Sigmoid colon (tissue), 7 donors: ENCODE measurements around the gene SPINK9. TPM values are rescaled to one million over a fixed set of nuclear protein-coding genes. Genes with fewer than 3 reads are reported as not detected.

Experiments
- DNase-seq: peaks from one replicate; pipeline ENCODE4 v3.0.0-alpha.2; 2019
- H3K27ac ChIP-seq, 4 donors: fragments of 200-600 bp; sonication (generic); one replicate each; pipeline ENCODE4 v1.5.1; 2016 to 2019; ENCODE audit warnings: mild to moderate bottlenecking in 1 of 4
- H3K27me3 ChIP-seq, 3 donors: fragments of 200-600 bp; sonication (generic); one replicate each; pipeline ENCODE4 v1.5.1; 2019; ENCODE audit warnings: mild to moderate bottlenecking in 1 of 3
- H3K36me3 ChIP-seq, 4 donors: fragments of 200-600 bp; sonication (generic); one replicate each; pipeline ENCODE4 v1.5.1; 2016 to 2019
- H3K4me1 ChIP-seq, 4 donors: fragments of 200-600 bp; sonication (generic); one replicate each; pipeline ENCODE4 v1.5.1; 2017 to 2019
- H3K4me3 ChIP-seq, 4 donors: fragments of 200-600 bp; sonication (generic); one replicate each; pipeline ENCODE4 v1.5.1; 2017 to 2019; ENCODE audit warnings: mild to moderate bottlenecking in 2 of 4, moderate library complexity in 1 of 4
- H3K9me3 ChIP-seq, 4 donors: fragments of 200-600 bp in 3 of 4; sonication (generic) in 3 of 4; one replicate each; pipeline versions ENCODE4 v1.5.1 to v1.6.1; 2013 to 2019
- CTCF ChIP-seq, 4 experiments: fragments of 450-650 bp in 3 of 4; fragments of 200-600 bp in 1 of 4; IDR thresholded peaks; one replicate each; pipeline ENCODE4 v1.5.1; 2016 to 2019; ENCODE audit warnings: antibody characterized with exemption in 4 of 4, mild to moderate bottlenecking in 3 of 4, moderate library complexity in 2 of 4
- EP300 ChIP-seq, 4 donors: sonication (generic); formaldehyde crosslinking; IDR thresholded peaks; one replicate each; pipeline ENCODE4 v1.6.1; 2017; ENCODE audit warnings: antibody characterized with exemption in 4 of 4
- POLR2A ChIP-seq, 2 donors: fragments of 450-650 bp; IDR thresholded peaks; one replicate each; pipeline ENCODE4 v1.6.1; 2016; ENCODE audit warnings: antibody characterized with exemption in 2 of 2, mild to moderate bottlenecking in 2 of 2, moderate library complexity in 2 of 2
- POLR2AphosphoS5 ChIP-seq, 4 donors: sonication (generic); formaldehyde crosslinking; IDR thresholded peaks; one replicate each; pipeline ENCODE4 v1.6.1; 2017; ENCODE audit warnings: antibody characterized with exemption in 4 of 4
- WGBS, 2 donors: extraction: QIAGEN DNeasy Blood & Tissue Kit; methylation state at CpG; one replicate each; pipeline ENCODE4 v1.1.7; 2013; 5-methylcytosine and 5-hydroxymethylcytosine counted together
- intact Hi-C: fragments of 100-400 bp; cut with DNase I; formaldehyde crosslinking; loops from one replicate; pipeline ENCODE4 v1.15.1; 2023
- polyA plus RNA-seq, 3 donors: library from polyadenylated mRNA; stranded (reverse); fragments of 200-250 nt; gene quantifications; one replicate each; pipeline ENCODE4 v1.2.3, GENCODE V29; 2013
- total RNA-seq, 4 donors: library from RNA; depleted of rRNA; stranded (reverse); fragments of >200 nt; gene quantifications; one replicate each; pipeline ENCODE4 v1.1.0, GENCODE V29; 2016
- donor health status: healthy with polysubstance abuse.
- donor health status: Bipolar disorder and iron deficiency.
- donor health status: healthy.

Gene SPINK9
- total and polyA plus RNA-seq, 7 donors: not detected

GRCh38 chr5:148333262-148333849 is 2.0 kb upstream of the SPINK9 start:
- no peak for TF ChIP-seq POLR2A (IDR thresholded peaks at IDR 0.05)
- TF ChIP-seq EP300 (IDR thresholded peaks at IDR 0.05): no peak
- TF ChIP-seq POLR2AphosphoS5 (IDR thresholded peaks at IDR 0.05): no peak
- no peak for TF ChIP-seq CTCF (IDR thresholded peaks at IDR 0.05)
- WGBS, 2 donors: 91 to 94% methylated on average over 4 of the region's 4 CpGs
- no peak for DNase-seq
- Histone ChIP-seq H3K9me3 (no peaks in the 10 kb centered on the region), H3K27ac (no peak overlapping the region), H3K4me1 (no peaks in the 10 kb centered on the region), H3K4me3 (no peak overlapping the region), H3K27me3 (no peaks in the 10 kb centered on the region), H3K36me3 (no peaks in the 10 kb centered on the region)
- intact Hi-C loops: no loop called here

GRCh38 chr5:148336704-148337435 is 1.5 kb downstream of the SPINK9 start:
- intact Hi-C loops: no loop called here
- no peaks in the 10 kb centered on the region for H3K4me1 ChIP-seq

GRCh38 chr5:148342371-148343045 is 7.1 kb downstream of the SPINK9 start:
- intact Hi-C loops: no loop called here
- Histone ChIP-seq H3K4me3 (no peak overlapping the region), H3K27me3 (no peaks in the 10 kb centered on the region), H3K36me3 (no peaks in the 10 kb centered on the region), H3K4me1 (peaks cover 0 to 11% (median 4%) of the 10 kb centered on the region in 4 donors), H3K27ac (no peak overlapping the region), H3K9me3 (no peaks in the 10 kb centered on the region)
- WGBS, 2 donors: 83 to 84% methylated on average over 2 of the region's 2 CpGs
- DNase-seq: no peak
- no peak for TF ChIP-seq CTCF (IDR thresholded peaks at IDR 0.05)
- no peak for TF ChIP-seq EP300 (IDR thresholded peaks at IDR 0.05)
- no peak for TF ChIP-seq POLR2AphosphoS5 (IDR thresholded peaks at IDR 0.05)
- no peak for TF ChIP-seq POLR2A (IDR thresholded peaks at IDR 0.05)

More at GRCh38 chr5:148336704-148337435, 1.5 kb downstream of the SPINK9 start:
- TF ChIP-seq CTCF (IDR thresholded peaks at IDR 0.05) (no peak), POLR2AphosphoS5 (IDR thresholded peaks at IDR 0.05) (no peak)
- Histone ChIP-seq H3K4me3 (no peak overlapping the region), H3K27ac (no peak overlapping the region), H3K9me3 (no peaks in the 10 kb centered on the region), H3K36me3 (no peaks in the 10 kb centered on the region), H3K27me3 (no peaks in the 10 kb centered on the region)
- DNase-seq: no peak
- 76 to 90% methylated on average over 3 of the region's 3 CpGs for WGBS, 2 donors

GRCh38 chr5:148343046-148343407 is 7.7 kb downstream of the SPINK9 start:
- DNase-seq: no peak
- Histone ChIP-seq H3K4me1 (peaks cover 0 to 11% (median 4%) of the 10 kb centered on the region in 4 donors), H3K9me3 (no peaks in the 10 kb centered on the region), H3K36me3 (no peaks in the 10 kb centered on the region), H3K27ac (peak overlapping the region in 1 of 4 donors; percentile 15), H3K27me3 (no peaks in the 10 kb centered on the region), H3K4me3 (no peak overlapping the region)
- TF ChIP-seq POLR2A (IDR thresholded peaks at IDR 0.05) (no peak), POLR2AphosphoS5 (IDR thresholded peaks at IDR 0.05) (no peak), EP300 (IDR thresholded peaks at IDR 0.05) (no peak), CTCF (IDR thresholded peaks at IDR 0.05) (no peak)
- intact Hi-C loops: no loop called here
- 22 to 62% methylated on average over 2 of the region's 2 CpGs for WGBS, 2 donors
